AG09309 (cell line): ENCODE results near the gene NOL3.
A peak's percentile ranks its signal among the peaks of the same experiment; 100 is the strongest.

Source experiments
- DNase-seq: peaks from one replicate; pipeline ENCODE4 v3.0.0-alpha.2; 2010; ENCODE audit warnings: low read depth
- H3K4me3 ChIP-seq: 2 replicates; pipeline ENCODE4 v1.5.1; 2011; ENCODE audit warnings: mild to moderate bottlenecking, low read depth, low read length, moderate library complexity; ENCODE audit not compliant: control insufficient read depth
- TF ChIP-seq, protein P1 (sequence below): IDR thresholded peaks from 2 replicates; pipeline ENCODE4 v1.5.1; 2011; ENCODE audit warnings: mild to moderate bottlenecking, low read depth, low read length, inconsistent platforms; ENCODE audit not compliant: insufficient read depth, control insufficient read depth; ENCODE audit errors: missing control alignments

Gene NOL3

DNA sequence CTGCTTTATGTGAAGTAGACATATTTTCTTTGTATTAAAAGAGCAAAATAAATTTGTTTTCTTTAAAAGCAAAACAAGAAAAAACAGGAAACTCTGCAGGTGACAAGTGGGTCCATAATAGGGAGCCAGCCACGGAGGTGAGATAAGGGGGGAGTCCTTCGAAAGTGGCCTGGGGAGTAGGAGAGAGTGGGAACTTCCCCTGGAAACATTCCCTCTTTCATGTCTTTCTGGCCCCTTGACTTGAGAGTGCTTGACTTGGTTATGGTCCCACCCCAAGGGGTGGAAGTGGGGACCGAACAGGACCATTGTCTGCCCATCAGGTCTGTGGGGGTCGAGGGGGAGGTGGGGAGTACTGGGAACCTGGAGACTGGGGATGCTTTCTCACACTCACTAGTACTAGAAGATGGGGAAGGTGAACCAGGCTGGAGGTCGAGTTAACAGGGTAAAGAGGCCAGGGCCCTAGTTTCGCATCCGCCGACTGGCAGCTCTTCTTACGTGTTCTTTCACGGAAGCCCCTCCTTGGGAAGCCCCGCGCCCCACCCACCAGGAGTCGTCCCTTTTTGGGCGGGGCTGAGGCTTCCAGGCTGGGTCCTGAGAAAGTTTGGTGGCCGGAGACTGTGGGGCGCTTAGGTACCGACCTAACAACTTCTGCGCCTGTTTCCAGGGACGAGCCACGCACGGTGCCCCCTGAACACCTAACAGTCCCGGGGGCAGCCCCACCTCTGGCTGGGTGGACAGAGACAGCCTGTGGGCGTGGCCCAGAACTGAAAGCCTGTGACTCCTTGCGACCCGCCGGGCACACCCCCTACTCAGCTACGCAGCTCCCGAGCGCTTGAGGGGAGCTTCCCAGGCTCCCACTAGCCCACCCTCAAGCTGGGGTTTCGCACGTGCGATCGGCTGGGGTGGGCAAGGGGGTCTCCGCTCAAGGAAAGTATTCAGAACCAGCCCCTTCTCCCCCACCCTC, 11.4 kb upstream of the NOL3 start:
- H3K4me3 ChIP-seq = peak overlapping the region; percentile 97
- DNase-seq = no peak
- TF ChIP-seq, protein P1, sequence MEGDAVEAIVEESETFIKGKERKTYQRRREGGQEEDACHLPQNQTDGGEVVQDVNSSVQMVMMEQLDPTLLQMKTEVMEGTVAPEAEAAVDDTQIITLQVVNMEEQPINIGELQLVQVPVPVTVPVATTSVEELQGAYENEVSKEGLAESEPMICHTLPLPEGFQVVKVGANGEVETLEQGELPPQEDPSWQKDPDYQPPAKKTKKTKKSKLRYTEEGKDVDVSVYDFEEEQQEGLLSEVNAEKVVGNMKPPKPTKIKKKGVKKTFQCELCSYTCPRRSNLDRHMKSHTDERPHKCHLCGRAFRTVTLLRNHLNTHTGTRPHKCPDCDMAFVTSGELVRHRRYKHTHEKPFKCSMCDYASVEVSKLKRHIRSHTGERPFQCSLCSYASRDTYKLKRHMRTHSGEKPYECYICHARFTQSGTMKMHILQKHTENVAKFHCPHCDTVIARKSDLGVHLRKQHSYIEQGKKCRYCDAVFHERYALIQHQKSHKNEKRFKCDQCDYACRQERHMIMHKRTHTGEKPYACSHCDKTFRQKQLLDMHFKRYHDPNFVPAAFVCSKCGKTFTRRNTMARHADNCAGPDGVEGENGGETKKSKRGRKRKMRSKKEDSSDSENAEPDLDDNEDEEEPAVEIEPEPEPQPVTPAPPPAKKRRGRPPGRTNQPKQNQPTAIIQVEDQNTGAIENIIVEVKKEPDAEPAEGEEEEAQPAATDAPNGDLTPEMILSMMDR = no peak

DNA sequence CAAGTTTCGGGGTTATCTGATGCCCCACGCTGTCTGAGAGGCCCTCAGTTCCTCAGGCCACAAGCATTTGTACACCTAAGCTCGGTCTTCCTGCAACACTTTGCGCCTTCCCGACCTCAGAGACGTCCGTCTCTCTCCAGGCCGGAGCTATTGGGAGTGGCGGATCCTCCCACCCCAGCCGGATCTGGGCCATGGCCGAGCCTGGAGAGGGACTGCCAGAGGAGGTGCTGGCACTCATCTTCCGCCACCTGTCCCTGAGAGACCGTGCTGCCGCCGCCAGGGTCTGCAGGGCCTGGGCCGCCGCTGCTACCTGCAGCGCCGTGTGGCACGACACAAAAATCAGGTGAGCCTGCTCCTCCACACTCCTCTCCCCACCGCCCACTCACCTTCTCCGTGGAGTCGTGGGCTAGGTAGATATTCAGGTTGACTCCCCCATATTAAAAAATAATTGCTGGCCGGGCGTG, 8.7 kb upstream of the NOL3 start:
- peak overlapping the region; percentile 97 for H3K4me3 ChIP-seq
- no peak for DNase-seq
- TF ChIP-seq, protein P1 = no peak

DNA sequence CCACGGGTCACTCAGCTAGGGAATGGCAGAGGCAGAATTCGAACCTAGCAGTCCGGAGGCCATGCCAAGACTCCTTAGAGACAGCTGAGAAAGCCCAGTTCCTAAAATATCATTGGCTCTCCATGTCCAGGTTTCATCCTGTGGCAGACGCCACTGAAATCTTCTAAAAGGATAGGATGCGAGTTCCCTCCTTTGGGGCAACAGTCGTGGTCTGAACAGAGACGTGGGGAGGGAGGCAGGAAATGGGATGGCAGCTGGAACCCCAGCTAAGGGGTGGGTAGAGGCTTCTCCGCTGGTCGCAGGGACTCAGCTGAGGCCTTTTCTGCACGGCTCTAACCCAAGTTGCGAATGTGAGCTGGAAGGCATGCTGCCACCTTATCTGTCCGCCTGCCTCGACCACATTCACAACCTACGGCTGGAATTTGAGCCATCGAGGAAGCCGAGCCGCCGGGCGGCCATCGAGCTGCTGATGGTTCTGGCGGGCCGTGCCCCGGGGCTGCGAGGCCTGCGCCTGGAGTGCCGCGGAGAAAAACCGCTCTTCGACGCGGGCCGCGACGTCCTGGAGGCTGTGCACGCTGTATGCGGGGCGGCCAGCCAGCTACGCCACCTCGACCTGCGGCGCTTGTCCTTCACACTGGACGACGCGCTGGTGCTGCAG, 7.7 kb upstream of the NOL3 start:
- TF ChIP-seq, protein P1 = no peak
- DNase-seq = no peak
- H3K4me3 ChIP-seq = no peak overlapping the region

DNA sequence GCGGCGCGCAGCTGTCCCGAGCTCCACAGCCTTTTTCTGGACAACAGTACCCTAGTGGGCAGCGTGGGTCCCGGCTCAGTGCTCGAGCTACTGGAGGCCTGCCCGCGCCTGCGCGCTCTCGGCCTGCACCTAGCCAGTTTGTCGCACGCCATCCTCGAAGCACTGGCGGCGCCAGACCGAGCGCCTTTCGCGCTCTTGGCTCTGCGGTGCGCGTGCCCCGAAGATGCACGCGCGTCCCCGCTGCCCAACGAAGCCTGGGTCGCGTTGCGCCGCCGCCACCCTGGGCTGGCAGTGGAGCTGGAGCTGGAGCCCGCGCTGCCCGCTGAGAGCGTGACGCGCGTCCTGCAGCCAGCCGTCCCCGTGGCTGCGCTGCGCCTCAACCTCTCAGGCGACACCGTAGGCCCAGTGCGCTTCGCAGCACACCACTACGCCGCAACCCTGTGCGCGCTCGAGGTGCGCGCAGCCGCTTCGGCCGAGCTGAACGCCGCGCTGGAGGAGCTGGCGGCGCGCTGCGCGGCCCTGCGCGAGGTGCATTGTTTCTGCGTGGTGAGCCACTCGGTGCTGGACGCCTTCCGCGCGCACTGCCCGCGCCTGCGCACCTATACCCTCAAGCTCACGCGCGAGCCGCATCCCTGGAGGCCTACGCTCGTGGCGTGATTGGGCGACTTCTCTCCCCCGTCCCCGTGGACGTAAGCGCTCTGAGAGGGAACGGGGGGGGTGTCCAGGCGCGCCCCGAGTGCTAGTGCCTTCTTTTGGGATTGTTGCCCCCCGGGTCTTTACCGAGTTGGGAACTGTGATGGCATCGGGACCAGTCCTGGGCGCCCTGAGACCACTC, 7.0 kb upstream of the NOL3 start:
- H3K4me3 ChIP-seq = no peak overlapping the region
- DNase-seq = no peak
- TF ChIP-seq, protein P1 = no peak

DNA sequence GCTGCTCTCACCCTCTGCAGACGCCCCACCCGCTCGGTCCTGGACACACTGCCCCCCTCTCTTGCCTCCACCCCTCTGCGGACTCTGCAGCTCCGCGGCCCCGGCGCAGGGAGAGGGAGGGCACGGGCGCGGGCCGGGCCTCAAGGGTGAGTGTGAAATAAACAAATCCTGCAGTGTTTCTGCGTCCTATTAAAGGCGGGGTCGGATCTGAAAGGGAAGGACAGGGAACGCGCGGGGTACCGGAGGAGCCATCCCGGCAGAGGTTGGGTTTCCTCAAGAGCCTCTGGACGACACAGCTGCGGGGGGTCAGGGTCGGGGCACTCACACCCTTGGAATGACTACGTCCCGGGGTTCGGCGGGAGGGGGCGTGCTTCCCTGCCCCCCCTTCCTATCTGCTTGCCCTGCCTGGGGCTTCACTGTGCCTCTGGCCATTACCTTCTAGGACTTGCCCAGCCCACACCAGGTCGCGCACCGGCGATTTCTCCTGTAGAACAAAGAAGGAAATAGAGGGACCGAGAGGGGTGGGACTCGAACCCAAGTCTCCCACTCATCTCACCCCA, 6.3 kb upstream of the NOL3 start:
- H3K4me3 ChIP-seq = no peak overlapping the region
- DNase-seq = no peak
- TF ChIP-seq, protein P1 = no peak

DNA sequence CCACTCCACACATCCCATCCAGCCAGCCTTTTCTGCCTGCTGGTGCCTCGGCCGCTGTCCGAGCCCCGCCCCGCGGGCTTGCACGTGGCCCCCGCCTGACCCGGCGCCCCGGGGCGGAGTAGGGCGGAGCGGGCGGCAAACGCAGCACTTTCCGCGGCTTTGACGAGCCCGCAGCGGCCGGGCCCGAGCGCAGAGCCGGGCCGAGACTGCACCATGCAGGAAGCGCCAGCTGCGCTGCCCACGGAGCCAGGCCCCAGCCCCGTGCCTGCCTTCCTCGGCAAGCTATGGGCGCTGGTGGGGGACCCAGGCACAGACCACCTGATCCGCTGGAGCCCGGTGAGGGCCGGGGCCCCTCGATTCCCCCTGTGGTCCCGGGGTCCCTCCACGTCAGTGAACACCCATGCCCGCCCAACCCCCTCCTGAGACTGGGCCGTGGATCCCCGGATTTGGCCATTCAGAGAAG, 5.7 kb upstream of the NOL3 start, which contains the start of gene HSF4:
Gene HSF4 (plus strand): TSS at position 147 of the 463 bp plus-strand sequence. CDS start 67 bp downstream, at position 214.
- TF ChIP-seq, protein P1 = no peak
- DNase-seq = no peak
- H3K4me3 ChIP-seq = no peak within 1 kb of the TSS
